Ovary (tissue), 9 donors: ENCODE data around the gene OGFOD3. TPM values are rescaled to one million over a fixed set of nuclear protein-coding genes. Genes with fewer than 3 reads are reported as not detected.

Source experiments
- DNase-seq, 5 donors: peaks; one replicate each; pipeline ENCODE4 v3.0.0-alpha.2; 2019 to 2020
- H3K27ac ChIP-seq, 2 donors: fragments of 200-600 bp; one replicate each; pipeline versions ENCODE4 v1.5.1 to v1.8.0; 2019 to 2022
- H3K27me3 ChIP-seq: fragments of 200-600 bp; one replicate; pipeline ENCODE4 v1.8.0; 2022
- H3K36me3 ChIP-seq: fragments of 200-600 bp; sonication (generic); one replicate; pipeline ENCODE4 v1.5.1; 2019
- H3K4me1 ChIP-seq: one replicate; pipeline ENCODE4 v1.8.1; 2013; ENCODE audit warnings: mild to moderate bottlenecking, moderate library complexity; ENCODE audit not compliant: insufficient read depth
- H3K4me3 ChIP-seq: fragments of 200-600 bp; sonication (generic); one replicate; pipeline ENCODE4 v1.5.1; 2017
- H3K9me3 ChIP-seq, 2 donors: fragments of 200-600 bp in 1 of 2; sonication (generic) in 1 of 2; one replicate each; pipeline versions ENCODE4 v1.5.1 to v1.8.1; 2013 to 2019; ENCODE audit warnings: mild to moderate bottlenecking in 1 of 2, moderate library complexity in 1 of 2
- EP300 ChIP-seq: sonication (generic); formaldehyde crosslinking; IDR thresholded peaks from one replicate; pipeline ENCODE4 v1.6.1; 2017; ENCODE audit warnings: antibody characterized with exemption
- POLR2A ChIP-seq: fragments of 450-650 bp; IDR thresholded peaks from one replicate; pipeline ENCODE4 v1.6.1; 2017; ENCODE audit warnings: antibody characterized with exemption, mild to moderate bottlenecking, moderate library complexity
- WGBS, 3 donors: extraction: QIAGEN DNeasy Blood & Tissue Kit in 1 of 3; methylation state at CpG; one replicate each; pipeline versions ENCODE4 v1.1.5 to v1.1.7; 2013 to 2017; 5-methylcytosine and 5-hydroxymethylcytosine counted together
- intact Hi-C, 4 donors: fragments of 100-400 bp; cut with DNase I; formaldehyde crosslinking; loops; one replicate each; pipeline versions ENCODE4 v1.11.0 to v1.15.1; 2022 to 2023
- polyA plus RNA-seq, 2 donors: library from polyadenylated mRNA; stranded (reverse); fragments of 200-250 nt in 1 of 2; fragments of 350-450 nt in 1 of 2; fragmentation: Illumina TruSeq in 1 of 2; extraction: RNeasy Lipid Tissue Mini Kit (QIAGEN cat#74804) in 1 of 2; gene quantifications; one replicate each; pipeline ENCODE4 v1.2.3, GENCODE V29; 2013 to 2014
- total RNA-seq, 7 donors: library from RNA; depleted of rRNA in 2 of 7; stranded (reverse); fragments of >200 nt in 2 of 7; fragmentation: NEBNext Ultra II Directional in 3 of 7; extraction: Animal tissue kit (Norgen Biotek cat#: 25700) in 3 of 7; gene quantifications; one replicate each; pipeline versions ENCODE4 v1.1.0 to v1.2.4, GENCODE V29; 2016 to 2023
- TF ChIP-seq, protein P1 (sequence below), 3 donors: fragments of 450-650 bp in 2 of 3; fragments of 200-600 bp in 1 of 3; IDR thresholded peaks; one replicate each; pipeline versions ENCODE4 v1.5.1 to v1.8.0; 2016 to 2022; ENCODE audit warnings: antibody characterized with exemption in 3 of 3, mild to moderate bottlenecking in 1 of 3
- donor health status: DM: no; HTN: no; CAD: no; lungs with moderate emphysema.
- donor health status: DM: no; HTN: no; CAD: no.
- donor health status: Bipolar disorder and iron deficiency.
- donor health status: DM: yes; HTN: yes; CAD: no.
- donor health status: DM: no; HTN: no; CAD: no.
- donor health status: DM: yes; HTN: yes; CAD: no.

Gene OGFOD3
- total and polyA plus RNA-seq, 9 donors = 14.4 to 37.8 (median 29.4) TPM

DNA sequence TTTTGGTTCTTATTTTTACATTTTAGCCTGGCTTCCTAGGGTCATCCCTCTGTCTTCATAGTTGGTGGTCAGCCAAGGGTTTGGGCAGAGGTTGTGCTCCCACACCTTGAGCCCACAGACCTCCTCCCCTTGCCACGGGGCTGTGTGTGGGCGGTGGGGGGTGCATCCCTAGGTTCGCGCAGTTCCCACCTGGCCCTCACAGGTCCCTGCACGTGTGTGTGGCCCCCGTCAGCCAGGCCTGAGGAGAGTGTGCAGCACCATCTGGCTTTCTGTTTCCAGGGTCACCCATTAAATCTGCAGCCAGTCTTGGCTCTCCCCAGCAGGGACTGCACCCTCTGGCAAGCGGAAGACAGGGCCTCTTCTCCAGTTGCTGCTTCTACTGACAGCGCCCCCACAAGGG, 13.6 kb upstream of the OGFOD3 start:
- Histone ChIP-seq H3K27me3 (no peaks in the 10 kb centered on the region), H3K9me3 (no peaks in the 10 kb centered on the region), H3K4me3 (no peak overlapping the region), H3K36me3 (no peaks in the 10 kb centered on the region), H3K4me1 (no peaks in the 10 kb centered on the region), H3K27ac (no peak overlapping the region)
- WGBS, 3 donors = 68 to 79% (median 73%) methylated on average over 8 of the region's 8 CpGs
- intact Hi-C loops = no loop called here
- TF ChIP-seq, protein P1, sequence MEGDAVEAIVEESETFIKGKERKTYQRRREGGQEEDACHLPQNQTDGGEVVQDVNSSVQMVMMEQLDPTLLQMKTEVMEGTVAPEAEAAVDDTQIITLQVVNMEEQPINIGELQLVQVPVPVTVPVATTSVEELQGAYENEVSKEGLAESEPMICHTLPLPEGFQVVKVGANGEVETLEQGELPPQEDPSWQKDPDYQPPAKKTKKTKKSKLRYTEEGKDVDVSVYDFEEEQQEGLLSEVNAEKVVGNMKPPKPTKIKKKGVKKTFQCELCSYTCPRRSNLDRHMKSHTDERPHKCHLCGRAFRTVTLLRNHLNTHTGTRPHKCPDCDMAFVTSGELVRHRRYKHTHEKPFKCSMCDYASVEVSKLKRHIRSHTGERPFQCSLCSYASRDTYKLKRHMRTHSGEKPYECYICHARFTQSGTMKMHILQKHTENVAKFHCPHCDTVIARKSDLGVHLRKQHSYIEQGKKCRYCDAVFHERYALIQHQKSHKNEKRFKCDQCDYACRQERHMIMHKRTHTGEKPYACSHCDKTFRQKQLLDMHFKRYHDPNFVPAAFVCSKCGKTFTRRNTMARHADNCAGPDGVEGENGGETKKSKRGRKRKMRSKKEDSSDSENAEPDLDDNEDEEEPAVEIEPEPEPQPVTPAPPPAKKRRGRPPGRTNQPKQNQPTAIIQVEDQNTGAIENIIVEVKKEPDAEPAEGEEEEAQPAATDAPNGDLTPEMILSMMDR (IDR thresholded peaks at IDR 0.05) = no peak
- TF ChIP-seq EP300 (no peak), POLR2A (no peak)
- no peak for DNase-seq

DNA sequence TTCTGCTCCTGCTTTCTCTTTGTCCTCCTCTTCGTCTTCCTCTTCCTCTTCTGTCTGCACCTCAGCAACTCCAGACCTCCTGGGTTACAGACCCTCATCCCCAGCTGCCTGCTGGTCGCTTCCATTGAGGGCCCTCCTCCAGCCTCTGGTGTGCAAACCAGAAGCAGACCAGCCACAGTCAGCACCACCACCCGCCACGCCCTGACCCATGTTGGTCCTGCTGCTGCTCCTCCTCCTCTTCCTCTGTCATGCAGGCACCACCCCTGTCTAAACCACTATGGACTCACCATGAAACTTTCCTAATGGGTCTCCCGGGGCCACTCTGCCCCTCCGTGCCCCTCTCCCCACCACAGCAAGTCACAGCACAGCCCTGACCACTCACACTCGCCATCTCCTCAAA, 11.4 kb upstream of the OGFOD3 start:
- Histone ChIP-seq H3K36me3 (no peaks in the 10 kb centered on the region), H3K4me1 (no peaks in the 10 kb centered on the region), H3K27me3 (no peaks in the 10 kb centered on the region), H3K9me3 (no peaks in the 10 kb centered on the region), H3K4me3 (no peak overlapping the region), H3K27ac (no peak overlapping the region)
- WGBS, 3 donors = 78 to 91% (median 81%) methylated on average over 7 of the region's 7 CpGs
- TF ChIP-seq EP300 (no peak), POLR2A (no peak)
- TF ChIP-seq, protein P1 (IDR thresholded peaks at IDR 0.05) = no peak
- intact Hi-C loops = no loop called here
- no peak for DNase-seq

DNA sequence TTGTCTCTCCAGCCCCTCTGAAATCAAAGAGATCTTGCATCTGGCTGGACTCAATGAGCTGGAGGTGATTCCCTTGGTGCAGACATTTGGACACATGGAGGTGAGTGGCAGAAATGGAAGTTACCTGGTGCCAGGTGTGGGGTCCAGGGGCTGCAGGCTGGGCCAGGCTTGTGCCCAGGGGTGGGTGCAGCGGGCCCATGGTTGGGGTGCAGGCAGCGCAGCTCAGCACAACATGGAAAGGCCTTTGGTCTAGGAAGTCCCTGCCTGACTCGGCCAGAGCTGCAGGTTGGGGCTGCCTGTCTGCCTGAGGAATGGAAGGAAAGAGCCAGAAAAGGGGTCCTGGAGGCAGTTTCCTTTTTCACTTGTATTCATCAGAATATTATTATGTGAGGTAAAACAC, 10.2 kb upstream of the OGFOD3 start:
- 94% methylated on average over 3 of the region's 3 CpGs for WGBS, 3 donors
- intact Hi-C loops = no loop called here

DNA sequence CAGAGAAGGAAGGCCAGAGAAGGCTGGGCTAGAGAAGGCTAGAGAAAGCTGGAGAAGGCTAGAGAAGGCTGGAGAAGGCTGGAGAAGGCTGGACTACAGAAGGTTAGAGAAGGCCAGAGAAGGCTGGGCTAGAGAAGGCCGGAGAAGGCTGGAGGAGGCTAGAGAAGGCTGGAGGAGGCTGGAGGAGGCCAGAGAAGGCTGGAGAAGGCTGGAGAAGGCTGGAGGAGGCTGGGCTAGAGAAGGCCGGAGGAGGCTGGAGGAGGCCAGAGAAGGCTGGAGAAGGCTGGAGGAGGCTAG, 6.4 kb upstream of the OGFOD3 start:
- 89 to 97% (median 92%) methylated on average over 2 of the region's 2 CpGs for WGBS, 3 donors
- no peaks in the 10 kb centered on the region for H3K27me3 ChIP-seq
- H3K27ac ChIP-seq = no peak overlapping the region
- H3K4me1 ChIP-seq = no peaks in the 10 kb centered on the region
- no peak overlapping the region for H3K4me3 ChIP-seq
- intact Hi-C loops = loop anchor here in 1 of 4 donors (1.0 kb wide), 1 partner anchor 21 kb away; no protein-coding TSS in a partner anchor
- no peaks in the 10 kb centered on the region for H3K36me3 ChIP-seq
- DNase-seq = no peak
- TF ChIP-seq EP300 (no peak), POLR2A (no peak)
- TF ChIP-seq, protein P1 (IDR thresholded peaks at IDR 0.05) = no peak
- H3K9me3 ChIP-seq = no peaks in the 10 kb centered on the region

More for the DNA sequence above, 10.2 kb upstream of the OGFOD3 start:
- no peaks in the 10 kb centered on the region for H3K9me3 ChIP-seq
- H3K27ac ChIP-seq = no peak overlapping the region
- H3K36me3 ChIP-seq = no peaks in the 10 kb centered on the region
- no peaks in the 10 kb centered on the region for H3K4me1 ChIP-seq
- no peak for DNase-seq
- no peak for TF ChIP-seq POLR2A
- TF ChIP-seq EP300 = no peak
- TF ChIP-seq, protein P1 (IDR thresholded peaks at IDR 0.05) = no peak
- no peak overlapping the region for H3K4me3 ChIP-seq
- H3K27me3 ChIP-seq = no peaks in the 10 kb centered on the region
